HG03045 (cell line): ENCODE measurements around the gene KRTAP19-4.
"Not testable (repeated sequence)": the region's sequence is repeated elsewhere in the genome, so short reads cannot be mapped to it uniquely, and the experiment has no call there.

Experiments used
- ATAC-seq: cut with Tn5 transposase; IDR thresholded peaks from one replicate; pipeline ENCODE4 v1.9.1; 2021; ENCODE audit warnings: mild to moderate bottlenecking, moderate library complexity; ENCODE audit not compliant: unreplicated experiment

The KRTAP19-4 gene

DNA sequence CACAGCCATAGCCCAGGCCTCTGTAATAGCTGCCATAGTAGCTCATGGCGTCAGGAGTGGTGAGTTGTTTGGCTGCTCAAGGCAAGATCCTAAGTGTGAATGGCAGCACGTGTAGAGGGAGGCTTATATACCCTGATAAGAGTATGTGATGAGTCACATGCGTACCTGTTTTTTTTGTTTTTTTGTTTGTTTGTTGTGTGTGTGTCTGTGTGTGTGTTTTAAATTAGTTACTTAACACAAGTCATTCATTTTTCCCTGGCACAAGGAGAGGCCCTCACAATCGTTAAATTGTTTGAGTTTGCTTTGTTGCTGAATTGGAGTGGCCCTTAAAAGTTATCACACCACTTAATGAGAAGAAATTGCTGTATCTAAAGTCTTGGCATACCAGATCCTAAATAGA, at the start of gene KRTAP19-4:
Gene KRTAP19-4, minus strand, starts transcription at position 101 of the 400 bp plus-strand sequence. Its CDS starts 55 bp downstream, at position 46.
- ATAC-seq: no peak

DNA sequence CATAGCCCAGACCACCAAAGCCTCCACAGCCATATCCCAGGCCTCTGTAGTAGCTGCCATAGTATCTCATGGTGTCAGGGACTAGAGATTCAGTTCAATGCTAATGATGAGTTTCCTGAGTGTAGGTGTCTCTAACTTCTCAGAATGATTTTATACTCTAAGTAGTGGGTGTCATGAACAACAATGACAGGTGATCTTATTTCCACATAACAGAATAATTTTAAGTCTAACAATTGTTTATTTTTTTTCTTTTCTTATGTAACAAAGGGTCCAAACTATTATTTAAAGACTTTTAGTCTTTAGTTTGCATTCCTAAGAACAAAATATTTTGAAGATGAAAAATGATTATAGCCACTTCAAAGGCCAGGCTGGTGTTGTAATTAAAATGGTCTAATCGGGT, 44.8 kb upstream of the KRTAP19-4 start, which contains the start of gene KRTAP19-6:
Gene KRTAP19-6, minus strand, starts transcription at position 101 of the 400 bp plus-strand sequence. Its CDS starts 31 bp downstream, at position 70.
- no peak for ATAC-seq

DNA sequence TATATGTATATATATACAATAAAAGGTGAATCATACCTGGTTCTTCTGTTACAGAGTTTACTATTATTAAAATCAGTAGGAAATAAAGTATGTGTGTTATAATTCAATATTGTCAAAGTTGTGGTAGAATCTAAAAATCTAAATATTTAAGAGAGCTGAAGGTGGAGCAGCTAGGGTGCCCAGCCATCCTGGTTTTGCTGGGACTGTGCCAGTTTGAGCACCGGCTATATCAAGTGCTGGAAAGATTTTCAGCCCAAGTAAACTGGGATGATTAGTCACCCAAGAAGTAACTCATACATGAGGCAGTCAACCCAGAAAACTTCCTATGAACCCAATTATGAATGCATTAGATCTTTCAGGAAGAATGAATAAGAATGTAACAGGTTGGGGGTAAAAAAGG, 21.9 kb upstream of the KRTAP19-4 start:
- no peak for ATAC-seq

- ATAC-seq: no peak
These were observed 18.7 kb upstream of the KRTAP19-4 start for GRCh38 chr21:30515681-30516080.

- not testable (repeated sequence) for ATAC-seq
These were observed 8.7 kb upstream of the KRTAP19-4 start for GRCh38 chr21:30505621-30506205.

DNA sequence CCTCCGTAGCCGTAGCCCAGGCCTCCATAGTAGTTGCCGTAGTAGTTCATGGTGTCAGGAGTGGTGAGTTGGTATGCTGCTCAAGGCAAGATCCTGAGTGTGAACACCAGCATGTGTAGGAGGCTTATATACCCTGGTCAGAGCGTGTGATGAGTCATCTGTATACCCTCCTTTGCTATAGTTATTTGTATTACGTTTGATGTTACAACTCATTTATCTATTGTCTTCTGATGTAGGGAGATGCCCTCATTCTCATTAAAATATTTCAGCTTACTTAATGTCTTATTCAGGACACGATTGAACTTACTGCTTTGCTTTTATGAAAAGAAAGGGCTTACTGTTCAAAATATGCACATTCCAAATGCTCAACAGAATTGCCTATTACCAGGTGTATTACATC, 5.1 kb upstream of the KRTAP19-4 start, which contains the start of gene KRTAP19-5:
Gene KRTAP19-5, minus strand, starts transcription at position 101 of the 400 bp plus-strand sequence. Its CDS starts 51 bp downstream, at position 50.
- no peak for ATAC-seq

DNA sequence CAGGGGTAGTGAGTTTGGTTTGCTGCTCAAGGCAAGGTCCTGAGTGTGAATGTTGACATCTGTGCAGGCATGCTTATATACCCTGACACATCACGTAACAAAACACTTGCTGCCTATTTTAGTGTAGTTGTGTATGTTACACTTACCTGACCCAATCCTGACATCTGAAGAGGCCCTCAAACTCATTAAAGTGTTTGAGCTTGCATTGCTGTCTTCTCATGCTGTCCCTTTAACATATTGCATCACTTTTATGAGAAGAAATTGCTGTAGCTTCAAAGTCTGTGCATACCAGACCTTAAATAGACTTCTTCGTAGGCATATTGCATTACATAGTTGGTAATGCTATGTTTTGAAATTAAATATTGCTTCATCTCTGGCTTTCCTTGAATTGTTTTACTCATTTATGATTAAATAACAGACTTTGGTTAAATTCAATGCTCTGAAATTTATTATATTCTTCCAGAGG, 5.0 kb downstream of the KRTAP19-4 start, which contains the start of gene KRTAP19-3:
Gene KRTAP19-3, minus strand, starts transcription at position 51 of the 466 bp plus-strand sequence. CDS start 56 bp downstream, outside the sequence.
- no peak for ATAC-seq

- no peak for ATAC-seq
These were observed 9.6 kb downstream of the KRTAP19-4 start, which contains the start of gene KRTAP19-2 for GRCh38 chr21:30487336-30487735. TSS of gene KRTAP19-2 (minus strand) at chr21:30487436. CDS start at chr21:30487348, 88 bp downstream.

- no peak for ATAC-seq
These were observed 10.8 kb downstream of the KRTAP19-4 start for GRCh38 chr21:30486180-30486579.

DNA sequence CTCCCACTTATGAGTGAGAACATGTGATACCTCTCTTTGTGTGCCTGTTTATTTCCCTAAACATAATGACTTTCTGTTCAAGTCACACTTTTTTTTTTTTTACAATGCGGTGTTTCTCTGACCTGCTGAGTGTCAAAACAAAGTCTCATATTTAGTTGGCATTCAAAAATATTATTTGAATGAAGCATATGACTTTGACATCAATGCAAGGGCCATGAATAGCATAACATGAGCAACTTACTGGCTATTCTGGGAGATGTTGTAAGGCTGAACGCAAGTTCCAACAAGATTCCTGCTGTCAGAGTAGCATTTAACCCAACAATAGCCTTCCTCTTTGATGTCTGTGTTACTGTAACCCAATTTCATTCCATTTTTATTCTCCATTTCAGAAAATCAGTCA, 14.8 kb downstream of the KRTAP19-4 start:
- ATAC-seq: no peak

- no peak for ATAC-seq
These were observed 16.8 kb downstream of the KRTAP19-4 start, which contains the start of gene KRTAP19-1 for GRCh38 chr21:30480145-30480544. TSS of gene KRTAP19-1 (minus strand) at chr21:30480367. CDS start at chr21:30480317, 50 bp downstream.

- no peak for ATAC-seq
These were observed 17.7 kb downstream of the KRTAP19-4 start for GRCh38 chr21:30479259-30479658.

GRCh38 chr21:30478004-30478403, 19.0 kb downstream of the KRTAP19-4 start:
- no peak for ATAC-seq

DNA sequence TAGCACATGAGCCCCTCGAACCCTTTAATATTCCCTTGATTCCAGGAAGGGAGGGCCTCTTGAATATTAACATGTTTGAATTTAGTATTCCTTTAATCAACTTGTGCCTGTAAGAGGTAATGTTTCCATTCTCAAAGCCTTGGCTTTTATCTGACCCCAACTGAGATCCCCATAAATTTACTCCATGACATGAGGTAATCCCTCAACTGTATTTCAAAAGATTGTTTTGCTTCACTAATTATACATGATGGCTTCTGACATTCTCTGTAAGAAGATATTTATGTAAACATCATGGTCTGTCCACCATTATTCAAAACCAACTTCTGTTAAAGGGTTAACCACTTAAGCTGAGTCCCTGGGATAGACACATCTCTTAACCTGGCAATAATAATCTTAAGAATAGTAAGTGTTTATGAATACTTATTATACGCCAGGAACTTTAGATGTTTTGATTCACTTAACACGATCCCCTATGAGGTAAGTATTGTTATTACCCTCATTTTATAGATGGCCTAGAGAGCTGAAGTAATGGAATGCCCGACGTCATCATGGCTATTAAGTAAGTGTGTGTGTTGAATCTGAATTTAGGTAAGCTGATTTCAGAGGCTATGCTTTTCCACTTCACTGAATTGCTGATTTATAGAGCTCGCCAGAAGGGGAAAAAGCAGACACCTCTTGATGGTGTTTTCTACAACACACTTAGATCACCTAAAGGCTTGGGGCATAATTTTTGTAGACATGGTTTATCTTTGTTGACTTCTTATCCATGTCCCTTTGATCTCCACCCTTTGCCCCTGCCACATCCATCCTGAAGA, 27.9 kb downstream of the KRTAP19-4 start:
- no peak for ATAC-seq

GRCh38 chr21:30463713-30464112, 33.3 kb downstream of the KRTAP19-4 start:
- no peak for ATAC-seq

GRCh38 chr21:30448514-30448913, 48.5 kb downstream of the KRTAP19-4 start:
- ATAC-seq: no peak

DNA sequence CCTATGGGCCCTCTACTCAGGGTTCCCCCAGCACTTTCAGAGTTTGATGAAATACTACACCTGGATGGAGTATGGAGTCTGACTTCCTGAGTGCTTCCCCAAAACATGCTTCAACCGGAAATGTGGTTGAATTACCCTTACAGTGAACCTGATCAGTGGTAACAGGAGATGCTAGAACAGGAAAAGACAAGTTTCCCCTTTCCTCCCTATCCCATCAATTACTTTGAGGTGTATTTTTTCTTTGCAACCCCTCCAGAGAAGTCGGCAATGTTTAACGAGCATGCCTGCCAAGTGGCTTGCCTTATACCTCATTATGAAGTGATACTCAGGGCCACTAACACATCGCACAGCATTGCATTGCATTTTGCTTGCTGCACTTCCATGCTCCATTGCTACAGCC, 49.9 kb downstream of the KRTAP19-4 start:
- ATAC-seq: no peak
